ENCODE data around the gene FNDC5. TPM values are rescaled to one million over a fixed set of nuclear protein-coding genes. Genes with fewer than 3 reads are reported as not detected.

Gene FNDC5
- total and polyA plus RNA-seq, 8 donors, result 4.6 to 13.3 (median 8.9) TPM; not detected in 1

GRCh38 chr1:32865639-32866405 is 4.9 kb downstream of the FNDC5 start:
- intact Hi-C loops (cut with DNase I), result no loop called here
- Histone ChIP-seq H3K4me1 (peaks cover 0 to under 1% of the 10 kb centered on the region in 2 donors), H3K4me3 (no peak overlapping the region), H3K27me3 (peaks cover 0 to 14% of the 10 kb centered on the region in 2 donors), H3K9me3 (no peaks in the 10 kb centered on the region), H3K36me3 (peaks cover 0 to 18% of the 10 kb centered on the region in 2 donors), H3K27ac (no peak overlapping the region)
- ATAC-seq (no peak), DNase-seq (no peak)
- TF ChIP-seq, protein P1, sequence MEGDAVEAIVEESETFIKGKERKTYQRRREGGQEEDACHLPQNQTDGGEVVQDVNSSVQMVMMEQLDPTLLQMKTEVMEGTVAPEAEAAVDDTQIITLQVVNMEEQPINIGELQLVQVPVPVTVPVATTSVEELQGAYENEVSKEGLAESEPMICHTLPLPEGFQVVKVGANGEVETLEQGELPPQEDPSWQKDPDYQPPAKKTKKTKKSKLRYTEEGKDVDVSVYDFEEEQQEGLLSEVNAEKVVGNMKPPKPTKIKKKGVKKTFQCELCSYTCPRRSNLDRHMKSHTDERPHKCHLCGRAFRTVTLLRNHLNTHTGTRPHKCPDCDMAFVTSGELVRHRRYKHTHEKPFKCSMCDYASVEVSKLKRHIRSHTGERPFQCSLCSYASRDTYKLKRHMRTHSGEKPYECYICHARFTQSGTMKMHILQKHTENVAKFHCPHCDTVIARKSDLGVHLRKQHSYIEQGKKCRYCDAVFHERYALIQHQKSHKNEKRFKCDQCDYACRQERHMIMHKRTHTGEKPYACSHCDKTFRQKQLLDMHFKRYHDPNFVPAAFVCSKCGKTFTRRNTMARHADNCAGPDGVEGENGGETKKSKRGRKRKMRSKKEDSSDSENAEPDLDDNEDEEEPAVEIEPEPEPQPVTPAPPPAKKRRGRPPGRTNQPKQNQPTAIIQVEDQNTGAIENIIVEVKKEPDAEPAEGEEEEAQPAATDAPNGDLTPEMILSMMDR (IDR thresholded peaks at IDR 0.05), result no peak

DNA sequence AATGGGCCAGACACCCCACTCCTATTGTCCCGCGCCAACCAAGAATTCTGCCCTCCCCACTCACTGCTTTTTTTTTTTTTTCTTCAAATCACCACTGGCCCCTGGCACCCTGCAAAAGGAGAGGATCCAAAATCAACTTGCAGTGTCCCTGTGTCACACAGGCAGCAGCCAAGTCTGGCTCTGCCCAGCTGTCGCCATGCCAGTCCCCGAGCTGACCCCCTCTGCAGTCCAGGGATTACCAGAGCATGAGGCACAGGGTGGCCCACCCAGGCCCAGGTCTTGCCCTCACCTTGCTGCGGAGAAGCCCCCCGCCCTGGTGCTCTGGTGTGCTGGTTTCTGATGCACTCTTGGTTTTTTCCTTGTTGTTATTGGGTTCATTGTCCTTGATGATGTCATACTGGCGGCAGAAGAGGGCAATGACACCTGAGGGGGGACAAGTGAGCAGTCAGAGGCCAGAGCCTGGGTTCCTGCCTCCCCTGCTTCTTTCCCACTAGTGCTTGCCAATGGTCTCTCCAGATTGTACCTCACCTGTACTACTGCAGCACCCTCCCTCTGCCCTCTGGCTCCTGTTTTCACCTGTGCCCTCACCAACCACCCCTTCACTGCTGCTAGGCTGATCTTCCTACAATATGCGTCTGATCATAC is 6.2 kb downstream of the FNDC5 start:
- Histone ChIP-seq H3K27ac (no peak overlapping the region), H3K36me3 (peaks cover 0 to 18% of the 10 kb centered on the region in 2 donors), H3K4me1 (no peaks in the 10 kb centered on the region), H3K4me3 (no peak overlapping the region), H3K9me3 (no peaks in the 10 kb centered on the region), H3K27me3 (peaks cover 0 to 3% of the 10 kb centered on the region in 2 donors)
- ATAC-seq (no peak), DNase-seq (no peak)
- TF ChIP-seq, protein P1 (IDR thresholded peaks at IDR 0.05), result no peak
- intact Hi-C loops (cut with DNase I), result no loop called here

DNA sequence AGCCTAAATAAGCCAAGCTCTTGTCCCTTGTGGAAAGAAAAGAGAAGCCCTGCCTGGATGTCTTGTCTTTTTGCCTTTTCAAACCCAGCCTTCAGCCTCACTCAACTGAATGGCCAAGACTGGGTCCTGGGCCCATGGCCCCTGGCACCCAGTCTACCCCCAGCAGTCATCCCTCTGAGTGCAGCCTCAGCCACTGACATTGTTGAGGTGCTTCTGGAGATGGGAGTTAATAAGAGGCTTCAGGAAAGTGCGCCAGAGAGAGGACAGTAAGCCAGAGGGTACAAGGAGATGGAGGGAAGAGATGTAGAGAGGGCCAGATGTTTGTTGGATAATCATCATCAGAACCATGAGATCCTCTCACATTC is 6.8 kb downstream of the FNDC5 start:
- intact Hi-C loops (cut with DNase I), result no loop called here
- ATAC-seq (no peak), DNase-seq (no peak)
- Histone ChIP-seq H3K36me3 (peaks cover 0 to 18% of the 10 kb centered on the region in 2 donors), H3K27me3 (no peaks in the 10 kb centered on the region), H3K9me3 (no peaks in the 10 kb centered on the region), H3K4me3 (no peak overlapping the region), H3K4me1 (no peaks in the 10 kb centered on the region), H3K27ac (no peak overlapping the region)
- TF ChIP-seq, protein P1 (IDR thresholded peaks at IDR 0.05), result no peak

- intact Hi-C loops (cut with DNase I), result no loop called here
- ATAC-seq (no peak), DNase-seq (no peak)
- H3K4me3 ChIP-seq, result no peak overlapping the region
- H3K9me3 ChIP-seq, result no peaks in the 10 kb centered on the region
- TF ChIP-seq, protein P1 (IDR thresholded peaks at IDR 0.05), result no peak
- H3K4me1 ChIP-seq, result no peaks in the 10 kb centered on the region
- H3K27me3 ChIP-seq, result no peaks in the 10 kb centered on the region
- H3K27ac ChIP-seq, result no peak overlapping the region
- peaks cover 0 to 23% of the 10 kb centered on the region in 2 donors for H3K36me3 ChIP-seq
These were observed 7.4 kb downstream of the FNDC5 start for GRCh38 chr1:32863218-32863880.
